K562 (cell line): Measurements from ENCODE around the gene PPP1R14D. TPM values are rescaled to one million over a fixed set of nuclear protein-coding genes. Genes with fewer than 3 reads are reported as not detected.

ENCODE experiments used
- AFF4 ChIP-seq: sonication (generic); formaldehyde crosslinking; IDR thresholded peaks from 2 replicates; pipeline ENCODE4 v1.8.0; 2023; ENCODE audit warnings: mild to moderate bottlenecking, missing genetic modification reagents
- FOXJ2 ChIP-seq: fragments of 200-800 bp; sonication (Bioruptor generic); IDR thresholded peaks from 2 replicates; pipeline ENCODE4 v1.6.1; 2016; ENCODE audit warnings: missing genetic modification characterization, missing compliant biosample characterization
- FOXK2 ChIP-seq, 2 experiments: fragments of 450-650 bp; IDR thresholded peaks in 1 of 2; conservative IDR thresholded peaks in 1 of 2; 2 replicates each; pipeline ENCODE4 v1.6.1; 2016; ENCODE audit warnings: low read depth in 2 of 2, mild to moderate bottlenecking in 1 of 2
- HDAC8 ChIP-seq: fragments of 450-650 bp; IDR thresholded peaks from 2 replicates; pipeline ENCODE4 v1.6.1; 2016; ENCODE audit warnings: mild to moderate bottlenecking, missing genetic modification characterization, moderate library complexity, missing compliant biosample characterization
- KAT8 ChIP-seq: fragments of 450-650 bp; IDR thresholded peaks from 2 replicates; pipeline ENCODE4 v1.6.1; 2016; ENCODE audit warnings: low read depth, mild to moderate bottlenecking
- MXD1 ChIP-seq: fragments of 250-450 bp; sonication (Bioruptor Pico); IDR thresholded peaks from 2 replicates; pipeline ENCODE4 v1.8.0; 2021; ENCODE audit warnings: borderline replicate concordance, mild to moderate bottlenecking, moderate library complexity; ENCODE audit not compliant: poor library complexity, severe bottlenecking
- NBN ChIP-seq: fragments of 450-650 bp; IDR thresholded peaks from 2 replicates; pipeline ENCODE4 v1.6.1; 2016; ENCODE audit warnings: low read depth, mild to moderate bottlenecking
- NR4A1 ChIP-seq, 2 experiments: fragments of 250-450 bp in 1 of 2; fragments of 450-650 bp in 1 of 2; sonication (Bioruptor Pico) in 1 of 2; IDR thresholded peaks; 2 replicates each; pipeline versions ENCODE4 v1.4.0 to v1.6.1; 2016 to 2020; ENCODE audit warnings: mild to moderate bottlenecking in 2 of 2, missing compliant biosample characterization in 1 of 2, missing genetic modification characterization in 1 of 2, moderate library complexity in 1 of 2
- PBX2 ChIP-seq, 2 experiments: IDR thresholded peaks in 1 of 2; conservative IDR thresholded peaks in 1 of 2; 2 replicates each; pipeline ENCODE4 v1.6.1; 2016; ENCODE audit warnings: low read depth in 2 of 2, mild to moderate bottlenecking in 1 of 2, missing compliant biosample characterization in 1 of 2, missing genetic modification characterization in 1 of 2, moderate library complexity in 1 of 2
- POLR2AphosphoS5 ChIP-seq: IDR thresholded peaks from 2 replicates; pipeline ENCODE4 v1.6.1; 2011; ENCODE audit warnings: mild to moderate bottlenecking, low read depth, low read length, moderate library complexity; ENCODE audit not compliant: control insufficient read depth, insufficient read depth
- TEAD4 ChIP-seq, 2 experiments: sonication (generic) in 1 of 2; formaldehyde crosslinking in 1 of 2; IDR thresholded peaks; 2 replicates each; pipeline versions ENCODE4 v1.6.1 to v1.8.0; 2012 to 2022; ENCODE audit warnings: borderline replicate concordance in 1 of 2, inconsistent platforms in 1 of 2, low read length in 1 of 2, mild to moderate bottlenecking in 1 of 2, missing genetic modification reagents in 1 of 2
- TRIM25 ChIP-seq: fragments of 450-650 bp; IDR thresholded peaks from 2 replicates; pipeline ENCODE4 v1.7.0; 2016; ENCODE audit warnings: borderline replicate concordance
- YY1 ChIP-seq, 3 experiments: IDR thresholded peaks; 2 replicates each; pipeline ENCODE4 v1.6.1; 2011; ENCODE audit warnings: low read length in 2 of 3, mild to moderate bottlenecking in 2 of 3, moderate library complexity in 2 of 3, borderline replicate concordance in 1 of 3, control low read depth in 1 of 3, low read depth in 1 of 3; ENCODE audit not compliant: insufficient read depth in 3 of 3, insufficient replicate concordance in 2 of 3, control insufficient read depth in 1 of 3, insufficient read length in 1 of 3; ENCODE audit errors: extremely low read depth in 1 of 3
- ZNF263 ChIP-seq: sonication (generic); formaldehyde crosslinking; IDR thresholded peaks from 2 replicates; pipeline ENCODE4 v1.8.0; 2022; ENCODE audit warnings: mild to moderate bottlenecking, missing genetic modification reagents, borderline replicate concordance
- polyA plus RNA-seq, 8 experiments: library from polyadenylated mRNA; depleted of rRNA in 4 of 8; stranded (reverse) in 5 of 8; unstranded in 3 of 8; fragments of >200 nt; fragmentation: Nextera tagmentation in 2 of 8; fragmentation: Illumina TruSeq in 1 of 8; extraction: Ambion mirVana in 2 of 8; extraction: Trizol in 1 of 8; gene quantifications; 2 replicates each; pipeline versions ENCODE4 v1.2.1 to v1.2.3, GENCODE V29; 2011 to 2014; ENCODE audit warnings: inconsistent platforms in 1 of 8, missing spikeins in 1 of 8
- total RNA-seq, 7 experiments: library from RNA; depleted of rRNA in 6 of 7; stranded (reverse); fragments of >200 nt in 6 of 7; fragmentation: Illumina TruSeq in 2 of 7; extraction: Trizol in 2 of 7; gene quantifications; 2 replicates each; pipeline versions ENCODE4 v1.2.1 to v1.2.3, GENCODE V29; 2011 to 2021; ENCODE audit warnings: low replicate concordance in 1 of 7

PPP1R14D gene
- total and polyA plus RNA-seq, 9 of the 15 experiments (the other 6 are each of a cell fraction or from before 2014, with no cell fraction given): 0.11 to 0.18 TPM; not detected in 7

- peak; percentile 52; the same call in 1 of the 2 replicates for TF ChIP-seq AFF4
- TF ChIP-seq HDAC8 (tag): no peak
- no peak for TF ChIP-seq TRIM25
- TF ChIP-seq POLR2AphosphoS5: no peak
- TF ChIP-seq MXD1 (CRISPR knock-in tag): no peak
- TF ChIP-seq KAT8: no peak
- TF ChIP-seq FOXK2 (conservative IDR thresholded peaks at IDR 0.05 in 1 of 2, IDR thresholded peaks at IDR 0.05 in 1 of 2; ENCODE audit: low read depth in 2 of 2): no peak
- peak in 1 of 3 experiments; percentile 18 for TF ChIP-seq YY1 (IDR thresholded peaks at IDR 0.05; ENCODE audit: borderline replicate concordance in 1 of 3, control insufficient read depth in 1 of 3, extremely low read depth in 1 of 3, insufficient read depth in 3 of 3, insufficient read length in 1 of 3, insufficient replicate concordance in 2 of 3, low read depth in 1 of 3, low read length in 2 of 3)
- no peak for TF ChIP-seq NR4A1 (CRISPR knock-in tag; IDR thresholded peaks at IDR 0.05)
- no peak for TF ChIP-seq NR4A1 (tag; IDR thresholded peaks at IDR 0.05)
- no peak for TF ChIP-seq TEAD4 (IDR thresholded peaks at IDR 0.05; ENCODE audit: low read length)
- TF ChIP-seq TEAD4 (CRISPR knock-in tag; IDR thresholded peaks at IDR 0.05; ENCODE audit: borderline replicate concordance): no peak
- no peak for TF ChIP-seq PBX2 (CRISPR knock-in tag; IDR thresholded peaks at IDR 0.05; ENCODE audit: low read depth)
- TF ChIP-seq PBX2 (tag; conservative IDR thresholded peaks at IDR 0.05; ENCODE audit: low read depth): peak; percentile 71
- no peak for TF ChIP-seq FOXJ2 (tag)
- no peak for TF ChIP-seq NBN
- no peak for TF ChIP-seq ZNF263 (CRISPR knock-in tag)
Measured at GRCh38 chr15:40873694-40874561, 45.4 kb upstream of the PPP1R14D start, which contains the start of gene RHOV (continued).
